Activated naive CD4-positive, alpha-beta T cell treated with anti-CD3 and anti-CD28 coated beads, Interleukin-2, amount 50 U/mL, for 16 hours (primary cell): ENCODE measurements around the gene TTC28.
"Not testable (repeated sequence)": the region's sequence is repeated elsewhere in the genome, so short reads cannot be mapped to it uniquely, and the experiment has no call there.

ENCODE experiments used
- DNase-seq: peaks from one replicate; pipeline ENCODE4 v3.0.0-alpha.2; 2020

The TTC28 gene

DNA sequence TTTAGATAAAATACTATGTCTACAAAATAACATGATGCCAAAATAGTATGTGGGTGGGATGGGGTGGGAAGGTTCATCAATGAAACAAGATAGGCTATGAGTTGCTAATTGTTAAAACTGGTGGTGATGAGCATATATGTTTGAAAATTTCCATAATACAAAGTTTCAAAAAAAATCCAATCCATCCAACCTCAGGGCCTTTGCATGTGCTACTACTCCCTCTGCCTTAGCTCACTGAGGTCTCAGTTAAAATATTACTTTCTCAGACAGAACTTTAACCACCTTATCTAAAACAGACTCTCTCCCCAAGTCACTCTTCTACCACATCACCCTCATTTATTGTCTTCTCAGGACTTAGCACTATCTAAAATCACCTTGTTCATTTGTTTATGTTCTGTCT is 201.1 kb downstream of the TTC28 start:
- no peak for DNase-seq

DNA sequence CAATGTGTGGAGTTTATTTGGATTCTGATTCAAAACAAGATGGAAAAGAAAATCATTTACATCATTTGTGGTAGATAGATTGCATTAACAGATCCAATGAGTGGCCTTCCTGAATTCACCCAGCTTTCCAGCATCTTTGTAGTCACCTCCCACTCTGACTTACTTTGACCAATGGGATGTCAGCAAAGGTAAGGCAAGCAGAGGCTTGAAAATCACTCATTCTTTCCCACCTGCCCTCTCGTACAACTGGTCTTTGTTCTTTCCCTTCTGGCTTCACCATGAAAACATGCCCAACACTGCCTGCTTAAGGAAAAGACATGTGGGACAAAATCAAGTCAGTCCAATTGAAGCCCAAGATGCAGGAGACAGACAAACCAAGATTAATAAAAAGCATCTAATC is 202.1 kb downstream of the TTC28 start:
- no peak for DNase-seq

DNA sequence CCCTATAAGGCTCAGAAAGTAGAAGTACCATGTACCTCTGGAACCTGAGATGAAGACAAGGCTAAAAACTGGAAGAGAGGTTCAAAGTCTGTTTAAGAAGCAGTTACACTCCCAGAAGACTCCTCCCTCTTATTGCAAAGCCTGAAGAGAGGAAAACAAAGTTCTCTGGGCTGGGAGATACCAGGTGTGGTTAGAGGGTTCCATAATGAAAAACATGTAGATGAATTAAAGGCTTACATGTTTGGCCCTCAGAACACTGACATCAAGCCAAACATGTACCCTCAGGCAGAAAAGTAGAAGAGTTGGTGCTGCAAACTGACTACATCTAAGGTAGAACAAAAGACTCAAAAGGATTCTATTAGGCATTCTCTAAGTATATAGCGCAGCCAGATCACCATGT is 205.3 kb downstream of the TTC28 start:
- DNase-seq: no peak

DNA sequence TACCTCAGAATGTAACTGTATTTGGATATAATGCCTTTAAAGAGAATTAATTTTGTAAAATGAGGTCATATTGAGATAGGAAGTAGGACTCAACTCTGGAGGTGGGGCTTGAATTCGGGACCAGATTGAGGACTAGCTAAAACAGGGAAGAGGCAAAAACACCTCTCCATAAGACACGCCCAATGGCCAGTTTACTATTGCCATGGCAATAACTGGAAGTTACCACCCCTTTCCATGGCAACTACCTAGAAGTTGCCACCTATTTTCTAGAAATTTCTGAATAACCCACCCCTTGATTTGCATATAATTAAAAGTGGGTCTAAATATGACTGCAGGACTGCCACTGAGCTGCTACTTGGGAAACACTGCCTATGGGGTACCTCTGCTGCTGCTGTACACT is 206.4 kb downstream of the TTC28 start:
- DNase-seq: no peak

DNA sequence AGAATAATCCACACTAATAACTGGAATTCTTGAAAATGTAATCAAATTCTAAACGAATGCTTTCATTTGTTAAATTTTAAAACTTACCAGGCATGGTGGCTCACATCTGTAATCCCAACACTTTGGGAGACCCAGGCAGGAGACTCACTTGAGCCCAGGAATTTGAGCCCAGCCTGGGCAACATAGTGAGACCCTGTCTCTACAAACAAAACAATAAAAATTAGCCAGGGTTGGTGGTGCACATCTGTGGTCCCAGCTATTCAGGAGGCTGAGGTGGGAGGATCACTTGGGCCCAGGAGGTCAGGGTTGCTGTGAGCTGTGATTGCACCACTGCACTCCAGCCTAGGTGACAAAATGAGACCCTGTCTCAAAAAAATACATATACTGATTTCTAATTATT is 212.6 kb downstream of the TTC28 start:
- DNase-seq: not testable (repeated sequence)

DNA sequence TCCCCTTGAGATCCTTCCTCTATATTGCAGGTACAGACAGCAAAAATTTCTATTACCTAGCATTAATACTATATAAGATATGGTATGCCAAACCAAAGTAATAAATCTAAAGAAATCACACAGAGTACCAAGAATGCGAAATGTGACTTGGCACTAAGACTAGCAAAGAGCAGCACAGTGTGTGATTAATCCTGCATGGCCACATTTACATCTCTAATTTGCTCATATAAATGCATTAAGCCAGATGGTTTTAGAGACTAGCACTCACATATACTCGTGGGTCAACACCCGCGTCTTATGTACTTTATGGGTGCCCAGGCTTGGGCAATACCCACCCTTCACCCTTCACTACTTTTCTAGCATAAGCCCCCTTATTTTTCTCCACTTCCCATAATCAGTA is 213.2 kb downstream of the TTC28 start:
- no peak for DNase-seq

DNA sequence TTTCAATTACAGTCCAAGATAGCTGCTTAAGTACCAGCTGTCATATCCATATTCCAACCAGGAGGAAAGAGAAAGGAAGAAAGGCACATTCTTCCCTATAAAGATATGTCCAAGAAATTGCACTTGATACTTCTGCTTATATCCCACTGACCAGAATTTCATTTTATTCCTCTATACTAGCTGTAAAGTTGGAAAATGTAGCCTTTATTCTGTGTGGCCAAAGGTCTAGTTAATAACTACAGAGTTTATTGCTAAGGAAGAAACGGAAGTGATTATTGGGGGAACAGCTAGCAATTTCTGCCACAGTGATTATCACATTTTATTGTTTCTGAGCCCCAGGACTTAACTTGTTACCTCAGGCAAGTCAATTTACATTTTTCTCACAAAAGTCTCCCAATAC is 213.8 kb downstream of the TTC28 start:
- DNase-seq: no peak

DNA sequence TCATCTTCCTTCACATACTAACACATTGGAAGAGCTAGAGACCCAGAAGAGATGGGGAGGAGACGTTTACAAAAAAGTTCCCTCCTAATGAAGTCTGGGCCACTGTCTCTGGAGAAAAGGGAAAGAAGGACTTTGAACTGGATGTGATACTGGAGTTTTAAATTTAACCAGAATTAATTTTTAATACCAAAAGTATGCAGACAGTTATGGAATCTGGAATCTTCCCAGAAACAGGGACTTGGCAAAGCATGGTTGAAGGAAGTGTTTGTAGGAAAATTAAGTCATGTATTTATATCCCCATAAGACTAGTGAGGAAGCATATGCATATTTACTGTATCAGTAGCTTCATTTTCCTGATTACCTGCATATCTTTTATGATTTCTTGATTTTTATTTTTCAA is 215.5 kb downstream of the TTC28 start:
- DNase-seq: no peak

DNA sequence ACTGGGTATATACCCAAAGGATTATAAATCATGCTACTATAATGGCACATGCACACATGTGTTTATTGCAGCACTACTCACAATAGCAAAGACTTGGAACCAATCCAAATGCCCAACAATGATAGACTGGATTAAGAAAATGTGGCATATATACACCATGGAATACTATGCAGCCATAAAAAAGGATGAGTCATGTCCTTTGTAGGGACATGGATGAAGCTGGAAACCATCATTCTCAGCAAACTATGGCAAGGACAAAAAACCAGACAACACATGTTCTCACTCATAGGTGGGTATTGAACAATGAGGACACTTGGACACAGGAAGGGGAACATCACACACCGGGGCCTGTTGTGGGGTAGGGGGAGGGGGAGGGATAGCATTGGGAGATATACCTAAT is 216.2 kb downstream of the TTC28 start:
- DNase-seq: not testable (repeated sequence)

DNA sequence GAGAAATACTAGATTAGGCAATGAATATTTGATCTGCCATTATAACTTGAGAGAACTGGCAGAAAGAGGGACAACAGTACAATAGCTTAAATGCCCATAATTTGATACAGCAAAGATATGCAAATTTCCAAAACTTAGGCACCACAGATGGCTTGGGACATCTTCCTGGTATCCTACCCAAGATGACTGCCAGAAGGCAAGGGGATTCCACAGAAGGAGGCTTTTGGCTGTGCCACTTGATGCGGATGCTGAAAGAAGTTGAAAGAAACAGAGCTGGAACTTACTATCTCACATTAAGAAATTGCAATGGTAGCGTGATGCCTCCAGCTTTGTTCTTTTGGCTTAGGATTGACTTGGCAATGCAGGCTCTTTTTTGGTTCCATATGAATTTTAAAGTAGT is 216.7 kb downstream of the TTC28 start:
- no peak for DNase-seq

DNA sequence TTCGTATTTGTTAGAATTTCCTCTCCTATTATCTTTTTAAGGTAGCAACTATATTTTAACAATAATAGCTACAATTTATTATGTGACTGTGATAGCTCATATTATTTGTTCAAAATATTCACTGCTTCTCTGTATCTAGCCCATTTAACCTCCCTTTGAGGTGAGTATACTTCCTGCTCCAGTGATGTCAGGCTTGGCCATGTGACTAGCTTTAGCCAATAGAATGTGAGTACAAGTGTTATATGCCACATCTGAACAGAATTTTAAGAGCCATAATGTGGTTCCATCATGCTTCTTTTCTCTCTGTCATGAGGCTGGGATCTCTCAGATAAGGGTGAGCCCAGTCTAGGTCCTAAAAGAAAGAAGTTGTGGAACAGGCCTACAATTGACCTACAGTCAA is 217.6 kb downstream of the TTC28 start:
- no peak for DNase-seq

DNA sequence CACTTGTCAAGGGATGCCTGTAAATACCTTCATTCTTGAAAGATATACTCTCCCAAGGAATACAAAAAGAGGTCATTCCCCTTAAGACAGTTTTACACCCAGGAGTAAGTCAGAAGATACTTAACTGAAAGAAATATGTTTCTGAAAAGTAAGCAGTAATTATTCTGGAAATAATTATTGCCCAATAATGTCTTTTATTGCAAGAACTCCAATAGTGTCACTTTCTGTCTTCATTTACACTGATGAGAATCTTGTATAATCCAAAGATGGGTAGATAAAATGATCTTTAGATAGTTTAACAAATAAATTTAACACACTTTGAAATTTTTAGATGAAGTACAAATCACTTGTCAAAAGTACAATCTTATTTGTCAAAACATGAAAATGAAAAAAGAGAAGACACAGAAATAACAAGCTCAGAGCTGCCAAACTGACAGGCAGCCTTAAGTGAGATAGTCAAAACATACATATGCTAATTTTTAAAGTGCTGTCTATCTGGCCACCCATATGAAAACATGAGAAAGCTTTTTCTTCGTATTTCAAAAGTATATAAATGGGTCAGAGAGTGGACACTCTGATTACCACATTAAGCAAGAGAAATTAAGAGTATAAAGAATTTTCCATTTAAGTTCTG is 225.1 kb downstream of the TTC28 start:
- DNase-seq: no peak

DNA sequence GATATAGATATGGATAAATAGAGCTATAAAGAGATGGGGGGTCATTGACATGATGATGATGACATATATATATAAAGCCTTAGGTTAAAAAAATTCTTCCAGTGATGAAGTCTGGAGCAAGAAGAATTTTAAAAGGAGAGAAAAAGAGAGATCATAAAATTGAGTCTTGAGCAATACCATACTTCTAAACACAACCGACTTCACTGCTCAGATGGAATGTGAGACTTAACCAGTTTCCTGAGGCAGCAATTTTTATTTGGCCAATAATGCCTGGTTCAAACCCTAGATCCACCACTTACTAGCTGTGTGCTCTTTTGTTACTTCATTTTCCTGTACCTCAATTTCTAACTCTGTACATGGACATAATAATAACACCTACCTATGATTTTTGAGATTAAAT is 229.5 kb downstream of the TTC28 start:
- no peak for DNase-seq

DNA sequence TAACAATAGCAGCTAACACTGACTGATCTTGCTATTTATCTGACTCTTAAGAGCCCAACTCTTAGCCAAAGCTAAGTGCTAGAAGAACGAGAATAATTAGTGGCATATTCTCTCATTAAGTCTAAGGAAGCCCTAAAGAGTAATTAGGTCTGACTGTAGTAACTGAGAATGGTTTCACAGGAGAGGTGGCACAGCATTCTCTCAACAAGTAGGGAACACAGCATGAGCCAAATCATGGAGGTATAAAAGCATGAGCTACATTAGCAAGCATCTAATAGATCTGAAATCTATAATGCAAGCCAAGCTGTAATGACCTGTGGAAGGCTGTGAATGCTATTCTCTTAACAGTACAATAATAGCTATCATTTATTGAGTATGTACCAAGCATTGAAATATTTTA is 230.6 kb downstream of the TTC28 start:
- no peak for DNase-seq

DNA sequence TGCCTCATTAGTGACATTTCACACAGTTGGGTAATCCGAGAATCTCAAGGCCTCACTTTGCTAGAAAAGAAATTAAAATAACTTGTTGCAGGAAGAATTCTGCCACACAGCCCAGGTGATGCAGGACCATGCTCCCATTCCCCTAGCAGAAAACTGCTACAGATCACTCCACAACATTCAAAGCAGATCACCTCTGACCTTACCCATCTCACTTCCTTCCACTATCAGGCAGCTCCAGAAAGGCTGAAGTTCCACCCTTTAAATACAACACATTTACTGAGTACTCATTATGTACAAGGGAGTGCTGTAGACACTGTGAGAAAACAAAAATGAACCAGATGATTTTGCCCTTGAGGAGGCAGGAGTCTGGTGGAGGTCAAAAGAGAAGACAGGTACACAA is 231.0 kb downstream of the TTC28 start:
- DNase-seq: no peak

DNA sequence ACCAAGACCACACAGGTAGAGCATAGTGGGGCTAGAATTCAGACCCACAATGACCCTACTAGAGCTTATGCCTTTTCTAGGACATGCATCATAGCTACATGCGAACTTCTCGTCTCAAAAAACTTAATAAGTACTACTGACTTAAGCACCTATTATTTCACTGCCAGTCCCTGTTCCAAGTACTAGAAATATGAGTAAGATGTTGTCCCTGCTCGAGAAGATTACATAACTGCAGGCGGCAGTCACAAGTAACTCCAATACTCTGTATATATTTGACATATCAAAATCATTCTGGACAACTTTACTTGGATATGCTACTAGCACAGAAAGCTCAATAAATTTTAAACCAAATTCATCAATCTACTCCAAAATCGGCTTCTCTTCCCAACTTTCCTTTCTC is 235.0 kb downstream of the TTC28 start:
- DNase-seq: no peak

DNA sequence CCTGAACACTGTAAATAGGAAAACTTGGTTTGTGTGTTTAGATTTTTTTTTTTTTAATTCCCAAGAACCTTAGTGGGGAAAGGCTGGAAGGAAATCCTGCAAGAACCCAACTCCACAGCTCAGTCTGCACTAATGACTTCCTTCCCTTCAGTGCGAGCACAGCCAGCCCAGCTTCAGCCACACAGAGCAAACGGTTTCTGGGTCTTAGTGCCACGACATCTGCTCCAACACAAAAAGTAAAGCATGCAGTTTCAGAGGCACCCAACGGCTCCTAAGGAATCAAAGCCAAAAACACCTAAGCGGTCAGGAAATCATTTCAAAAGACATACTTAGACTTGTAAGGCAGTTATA is 236.1 kb downstream of the TTC28 start:
- peak; percentile 29 for DNase-seq

DNA sequence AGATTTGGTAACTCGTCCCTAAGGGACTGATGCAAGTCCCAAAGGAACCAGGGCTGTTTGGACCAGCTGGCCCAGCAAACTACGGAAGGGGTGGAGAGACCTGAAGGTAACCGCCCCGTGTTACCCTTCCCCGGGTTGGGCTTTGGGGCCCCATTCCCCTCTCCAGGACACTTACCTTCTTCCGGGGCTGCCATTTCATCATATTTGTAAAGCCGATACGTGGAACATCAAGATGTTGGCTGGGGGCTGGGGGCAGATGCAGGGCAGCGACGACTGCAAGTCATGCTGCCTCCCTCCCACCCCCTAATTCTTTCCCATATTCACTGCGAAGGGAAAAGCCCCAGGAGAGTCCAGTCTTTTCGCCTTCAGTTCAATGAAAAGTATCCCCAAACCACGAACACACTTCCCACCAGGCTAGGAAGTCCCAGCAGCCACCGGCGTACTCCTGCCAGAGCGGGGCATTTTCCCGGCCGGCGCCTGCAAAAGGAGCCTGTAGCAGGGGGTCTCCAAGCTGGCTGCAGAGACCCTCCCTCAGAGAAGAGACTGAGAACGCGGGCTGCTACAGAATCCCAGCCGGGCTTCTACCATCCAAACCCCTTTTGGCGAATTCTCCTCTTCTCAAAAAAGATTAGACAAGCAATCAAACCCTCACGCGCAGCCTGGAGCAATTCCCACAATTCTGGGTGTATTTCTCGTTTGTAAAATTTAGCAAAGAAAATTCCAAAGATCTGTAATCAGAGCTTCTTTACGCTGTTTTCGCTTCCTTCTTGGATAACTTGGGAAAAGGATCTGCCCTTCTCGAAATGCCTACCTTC is 236.7 kb downstream of the TTC28 start:
- peak; percentile 36 for DNase-seq

DNA sequence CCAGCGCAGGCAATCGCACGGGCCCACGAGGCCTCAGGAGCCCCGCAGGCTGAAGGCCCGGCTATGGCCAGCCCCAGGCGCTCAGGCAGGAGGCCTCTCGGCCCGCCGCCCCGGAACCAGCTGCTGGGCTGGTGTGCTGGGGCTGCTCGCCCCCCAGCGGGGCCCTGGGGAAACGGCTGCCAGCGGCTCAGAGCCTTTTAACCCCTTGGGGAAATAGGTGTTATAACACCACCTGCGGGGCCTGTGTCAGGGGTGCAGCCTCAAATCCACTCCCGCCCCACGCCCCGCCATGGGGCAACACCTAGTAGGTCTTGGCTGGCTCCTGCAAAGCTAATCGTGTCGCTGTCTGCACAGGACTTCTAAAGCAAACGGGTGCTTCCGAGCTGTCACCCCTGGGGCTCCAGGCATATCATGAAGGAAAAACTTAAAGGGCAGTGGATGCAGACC is 237.4 kb downstream of the TTC28 start:
- peak; percentile 77 for DNase-seq

DNA sequence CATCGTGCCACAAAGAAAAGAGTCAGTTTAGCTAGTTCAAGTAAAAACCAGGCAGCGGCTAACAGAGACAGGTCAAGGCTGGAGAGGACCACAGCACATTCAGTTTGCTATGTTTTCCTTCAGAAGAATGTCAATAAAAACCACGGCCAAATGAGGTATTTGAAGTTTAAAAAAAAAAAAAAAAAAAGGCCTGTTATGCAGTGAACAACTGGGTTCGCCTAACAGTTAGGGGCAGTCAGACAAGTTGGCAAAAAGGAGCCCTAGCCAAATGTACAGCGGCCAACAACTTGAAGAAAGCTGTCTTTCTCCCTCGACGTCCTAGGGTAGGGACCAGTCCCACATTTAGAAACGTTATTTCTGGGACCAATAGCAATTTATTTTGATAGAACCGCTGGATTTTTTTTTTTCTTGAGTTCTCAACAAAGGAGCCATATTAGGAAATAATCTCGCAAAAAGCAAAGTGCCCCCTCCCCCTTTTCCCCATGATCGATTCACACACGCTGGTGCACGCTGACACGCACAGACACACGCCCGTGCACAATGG is 237.8 kb downstream of the TTC28 start:
- DNase-seq: no peak

DNA sequence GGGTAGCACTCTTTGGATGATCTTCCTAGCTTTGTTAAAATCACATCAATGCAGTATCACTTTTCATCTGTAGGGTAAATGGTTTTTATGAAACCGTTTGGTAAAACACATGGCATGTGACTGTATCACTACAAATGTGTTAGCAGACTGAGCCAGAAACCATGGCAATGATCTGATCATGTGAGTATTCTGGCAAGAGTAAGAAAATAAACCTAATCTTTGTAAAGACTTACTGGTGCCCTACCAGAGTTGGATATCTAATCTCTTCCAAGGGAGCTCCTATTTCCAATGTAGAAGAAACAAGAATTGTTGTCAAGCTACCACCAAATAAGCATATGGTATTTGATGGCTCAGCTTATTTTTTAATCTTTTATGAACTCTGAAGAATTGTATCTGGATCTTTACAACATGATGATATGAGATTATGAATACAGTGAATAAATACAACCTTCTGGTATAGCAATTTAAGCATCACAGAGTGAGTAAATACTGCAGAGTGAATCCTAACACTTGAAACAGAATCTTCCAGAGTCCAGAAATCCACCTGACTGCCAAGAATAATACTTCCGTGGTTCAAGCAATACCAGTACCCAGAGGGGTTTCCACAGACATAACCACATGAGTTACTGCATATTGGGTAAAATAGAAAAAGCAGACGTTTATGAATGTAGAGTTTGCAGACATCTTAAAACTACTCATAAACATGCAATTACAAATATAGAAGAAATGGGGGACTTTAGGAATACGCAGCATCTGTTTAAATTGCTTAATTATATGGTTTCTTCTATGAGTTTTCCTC is 238.8 kb downstream of the TTC28 start:
- no peak for DNase-seq

DNA sequence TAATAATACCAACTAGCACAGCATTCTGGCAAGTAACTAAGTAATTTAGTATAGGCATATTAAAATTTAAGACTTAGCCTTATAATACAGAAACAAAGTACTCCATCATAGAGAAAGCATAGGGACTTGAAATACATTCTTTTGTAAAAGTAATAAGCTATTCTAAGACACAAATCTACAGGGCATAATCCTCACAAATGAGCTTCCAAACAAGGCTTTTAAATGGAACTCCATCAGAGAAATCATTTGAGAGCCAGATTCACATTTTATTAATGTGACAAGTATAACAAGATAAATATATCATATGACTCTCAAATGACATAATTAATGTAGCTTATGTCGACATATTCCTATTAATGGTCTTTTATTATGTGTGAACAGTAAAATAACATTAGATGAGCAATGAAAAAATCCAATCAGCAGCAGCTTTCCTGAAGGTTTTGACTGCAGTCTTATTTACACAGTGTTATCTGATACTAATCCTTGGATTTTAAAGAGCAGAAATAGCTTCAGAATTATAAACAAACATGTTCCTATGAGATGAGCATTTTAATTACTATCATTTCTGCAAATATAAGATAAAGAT is 241.4 kb downstream of the TTC28 start:
- no peak for DNase-seq

DNA sequence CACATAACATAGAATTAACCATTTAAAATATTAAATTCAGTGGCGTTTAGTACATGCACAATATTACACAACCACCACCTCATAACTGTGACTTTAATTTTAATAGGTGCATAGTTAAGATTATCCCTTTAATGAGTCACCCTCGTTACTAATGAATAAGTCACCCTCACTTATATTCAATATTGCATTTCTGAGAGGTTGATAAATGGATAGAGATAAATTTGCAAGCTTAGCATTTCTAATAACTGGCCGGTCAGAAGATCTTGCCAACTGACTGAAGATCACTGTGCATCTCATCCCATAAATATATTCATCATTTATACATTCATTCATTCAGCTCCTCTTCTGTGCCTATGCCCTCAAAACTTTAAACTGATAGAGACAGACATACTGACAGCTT is 243.7 kb downstream of the TTC28 start:
- no peak for DNase-seq
